KG1 (cell line): ENCODE results near the gene MLXIPL.
"Not testable (repeated sequence)": the region's sequence is repeated elsewhere in the genome, so short reads cannot be mapped to it uniquely, and the experiment has no call there.

Source experiments
- DNase-seq: peaks from one replicate; lab custom pipeline; 2025; lab: John Stamatoyannopoulos, UW

Gene MLXIPL

DNA sequence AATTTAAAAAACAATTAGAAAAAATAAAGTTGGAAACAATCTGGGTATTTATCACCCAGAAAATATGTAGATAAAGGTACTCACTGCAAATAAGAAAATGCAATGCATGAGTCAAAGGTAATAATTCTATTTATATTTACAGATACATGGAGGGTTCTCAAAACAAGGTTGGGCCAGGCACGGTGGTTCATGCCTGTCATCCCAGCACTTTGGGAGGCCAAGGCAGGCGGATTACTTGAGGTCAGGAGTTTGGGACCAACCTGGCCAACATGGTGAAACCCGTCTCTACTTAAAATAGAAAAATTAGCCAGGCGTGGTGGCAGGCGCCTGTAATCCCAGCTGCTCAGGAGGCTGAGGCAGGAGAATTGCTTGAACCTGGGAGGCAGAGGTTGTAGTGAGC is 74.2 kb downstream of the MLXIPL start:
- not testable (repeated sequence) for DNase-seq

- no peak for DNase-seq
Measured at GRCh38 chr7:73549176-73549575, 75.1 kb downstream of the MLXIPL start.

GRCh38 chr7:73547841-73548240 is 76.5 kb downstream of the MLXIPL start:
- no peak for DNase-seq

DNA sequence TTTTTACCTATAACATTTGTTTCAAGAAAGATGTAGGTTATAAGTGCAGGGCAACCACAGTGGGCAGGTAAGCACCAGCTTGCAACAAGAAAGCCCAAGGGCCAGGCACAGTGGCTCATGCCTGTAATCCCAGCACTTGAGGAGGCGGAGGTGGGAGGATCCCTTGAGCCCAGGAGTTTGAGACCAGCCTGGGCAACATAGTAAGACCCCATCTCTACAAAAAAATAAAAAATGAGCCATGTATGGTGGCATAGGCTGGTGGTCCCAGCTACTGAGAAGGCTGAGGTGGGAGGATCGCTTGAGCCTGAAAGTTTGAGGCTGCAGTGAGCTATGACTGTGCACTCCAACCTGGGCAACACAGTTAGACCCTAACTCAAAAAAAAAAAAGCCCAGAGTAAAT is 79.6 kb downstream of the MLXIPL start:
- no peak for DNase-seq
